Gastrocnemius medialis (tissue), 4 donors: ENCODE data around the gene XPO5. TPM values are rescaled to one million over a fixed set of nuclear protein-coding genes. Genes with fewer than 3 reads are reported as not detected.
"Not testable (repeated sequence)": the region's sequence is repeated elsewhere in the genome, so short reads cannot be mapped to it uniquely, and the experiment has no call there.

Experiments used
- ATAC-seq, 2 donors: fragments of 150-250 bp; one replicate each; pipeline ENCODE4 v1.9.1; 2016
- DNase-seq, 2 donors: peaks; one replicate each; pipeline ENCODE4 v3.0.0-alpha.2; 2019
- H3K27ac ChIP-seq, 4 donors: fragments of 200-600 bp; sonication (generic); 1 replicate in 1 of 4; 2 replicates in 3 of 4; pipeline ENCODE4 v1.5.1; 2016 to 2018; ENCODE audit warnings: mild to moderate bottlenecking in 2 of 4, moderate library complexity in 1 of 4
- H3K27me3 ChIP-seq, 3 donors: fragments of 200-600 bp; sonication (generic) in 2 of 3; 1 replicate in 1 of 3; 2 replicates in 2 of 3; pipeline versions ENCODE4 v1.5.1 to v1.6.0; 2016 to 2019; ENCODE audit warnings: mild to moderate bottlenecking in 1 of 3, moderate library complexity in 1 of 3
- H3K36me3 ChIP-seq, 2 donors: fragments of 200-600 bp; sonication (generic) in 1 of 2; one replicate each; pipeline ENCODE4 v1.5.1; 2017 to 2018
- H3K4me1 ChIP-seq, 2 donors: fragments of 200-600 bp; sonication (generic) in 1 of 2; one replicate each; pipeline ENCODE4 v1.5.1; 2016 to 2017; ENCODE audit warnings: mild to moderate bottlenecking in 2 of 2
- H3K4me3 ChIP-seq, 4 donors: fragments of 200-600 bp; sonication (generic) in 3 of 4; 1 replicate in 1 of 4; 2 replicates in 3 of 4; pipeline ENCODE4 v1.5.1; 2016 to 2019; ENCODE audit warnings: mild to moderate bottlenecking in 2 of 4
- H3K9me3 ChIP-seq, 3 donors: fragments of 200-600 bp; sonication (generic) in 2 of 3; 1 replicate in 1 of 3; 2 replicates in 2 of 3; pipeline ENCODE4 v1.5.1; 2016 to 2019
- POLR2A ChIP-seq, 2 donors: fragments of 450-650 bp; IDR thresholded peaks; one replicate each; pipeline ENCODE4 v1.6.1; 2017; ENCODE audit warnings: antibody characterized with exemption in 2 of 2, mild to moderate bottlenecking in 2 of 2, moderate library complexity in 2 of 2
- in situ Hi-C, 4 donors: fragments of 200-750 bp; cut with MboI; loops; one replicate each; pipeline versions ENCODE4 v1.15.0 to v1.8.0; 2017; ENCODE audit warnings: low sequenced_read_pairs in 4 of 4
- intact Hi-C: fragments of 100-400 bp; cut with DNase I; formaldehyde crosslinking; loops from one replicate; pipeline ENCODE4 v1.15.1; 2023; ENCODE audit warnings: low total_unique reads
- total RNA-seq, 4 donors: library from RNA; depleted of rRNA; stranded (reverse); fragments of >200 nt; gene quantifications; one replicate each; pipeline versions ENCODE4 v1.1.0 to v1.2.3, GENCODE V29; 2016
- TF ChIP-seq, protein P1 (sequence below), 5 experiments: fragments of 450-650 bp in 3 of 5; fragments of 200-600 bp in 2 of 5; sonication (generic) in 2 of 5; IDR thresholded peaks in 4 of 5; conservative IDR thresholded peaks in 1 of 5; 1 replicate in 4 of 5; 2 replicates in 1 of 5; pipeline ENCODE4 v1.5.1; 2016 to 2019; ENCODE audit warnings: antibody characterized with exemption in 5 of 5, mild to moderate bottlenecking in 3 of 5, moderate library complexity in 3 of 5

XPO5 gene
- total RNA-seq, 4 donors from 2014 or later: 11.8 to 21.8 (median 16.6) TPM

DNA sequence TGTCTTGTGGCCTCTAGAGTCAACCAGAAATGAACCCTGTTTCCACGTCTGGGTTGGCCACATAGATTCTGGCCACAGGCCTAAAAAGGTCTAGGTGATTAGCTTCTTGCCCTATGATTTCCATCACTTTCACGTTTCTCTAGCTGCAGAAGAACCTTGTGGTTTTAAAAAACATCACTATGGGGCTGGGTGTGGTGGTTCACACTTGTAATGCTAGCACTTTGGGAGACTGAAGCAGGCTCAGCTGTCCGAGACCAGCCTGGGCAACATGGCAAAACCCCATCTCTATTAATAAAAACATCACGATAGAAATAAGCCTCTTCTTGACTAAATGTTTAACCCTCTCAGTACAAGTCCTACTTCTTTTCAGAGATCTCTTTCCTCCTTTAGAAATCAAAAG is 31.4 kb downstream of the XPO5 start:
- ATAC-seq (no peak), DNase-seq (no peak)
- no peak overlapping the region for H3K27ac ChIP-seq
- no peak overlapping the region for H3K4me3 ChIP-seq
- in situ Hi-C loops: no loop called here
- no peaks in the 10 kb centered on the region for H3K4me1 ChIP-seq
- no peaks in the 10 kb centered on the region for H3K9me3 ChIP-seq
- intact Hi-C loops: no loop called here
- peaks cover 0 to 95% of the 10 kb centered on the region in 2 donors for H3K36me3 ChIP-seq
- no peak for TF ChIP-seq POLR2A (IDR thresholded peaks at IDR 0.05)
- TF ChIP-seq, protein P1, sequence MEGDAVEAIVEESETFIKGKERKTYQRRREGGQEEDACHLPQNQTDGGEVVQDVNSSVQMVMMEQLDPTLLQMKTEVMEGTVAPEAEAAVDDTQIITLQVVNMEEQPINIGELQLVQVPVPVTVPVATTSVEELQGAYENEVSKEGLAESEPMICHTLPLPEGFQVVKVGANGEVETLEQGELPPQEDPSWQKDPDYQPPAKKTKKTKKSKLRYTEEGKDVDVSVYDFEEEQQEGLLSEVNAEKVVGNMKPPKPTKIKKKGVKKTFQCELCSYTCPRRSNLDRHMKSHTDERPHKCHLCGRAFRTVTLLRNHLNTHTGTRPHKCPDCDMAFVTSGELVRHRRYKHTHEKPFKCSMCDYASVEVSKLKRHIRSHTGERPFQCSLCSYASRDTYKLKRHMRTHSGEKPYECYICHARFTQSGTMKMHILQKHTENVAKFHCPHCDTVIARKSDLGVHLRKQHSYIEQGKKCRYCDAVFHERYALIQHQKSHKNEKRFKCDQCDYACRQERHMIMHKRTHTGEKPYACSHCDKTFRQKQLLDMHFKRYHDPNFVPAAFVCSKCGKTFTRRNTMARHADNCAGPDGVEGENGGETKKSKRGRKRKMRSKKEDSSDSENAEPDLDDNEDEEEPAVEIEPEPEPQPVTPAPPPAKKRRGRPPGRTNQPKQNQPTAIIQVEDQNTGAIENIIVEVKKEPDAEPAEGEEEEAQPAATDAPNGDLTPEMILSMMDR (IDR thresholded peaks at IDR 0.05 in 4 of 5, conservative IDR thresholded peaks at IDR 0.05 in 1 of 5): no peak
- no peaks in the 10 kb centered on the region for H3K27me3 ChIP-seq

DNA sequence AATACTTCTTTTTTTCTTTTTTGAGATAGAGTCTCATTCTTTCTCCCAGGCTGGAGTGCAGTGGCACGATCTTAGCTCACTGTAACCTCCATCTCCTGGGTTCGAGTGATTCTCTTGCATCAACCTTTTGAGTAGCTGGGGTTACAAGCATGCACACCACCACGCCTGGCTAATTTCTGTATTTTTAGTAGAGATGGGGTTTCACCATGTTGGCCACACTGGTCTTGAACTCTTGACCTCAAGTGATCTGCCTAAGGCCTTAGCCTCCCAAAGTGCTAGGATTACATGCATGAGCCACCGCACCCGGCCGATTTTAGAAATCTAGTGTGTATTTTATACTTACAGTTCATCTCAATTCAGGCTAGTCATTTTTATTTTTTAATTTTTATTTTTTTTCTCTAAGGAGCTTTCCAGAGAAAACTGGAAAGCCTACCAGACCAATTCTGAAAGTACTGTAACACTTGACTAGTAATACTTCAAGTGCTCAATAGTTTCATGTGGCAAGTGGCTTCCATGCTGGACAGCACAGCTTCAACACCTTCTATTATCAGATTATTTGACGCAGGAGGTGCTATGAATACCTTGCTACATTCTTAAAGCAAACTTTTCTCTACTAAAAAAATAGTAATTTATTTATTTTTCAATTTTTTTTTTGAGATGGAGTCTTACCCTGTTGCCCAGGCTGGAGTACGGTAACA is 33.9 kb downstream of the XPO5 start:
- ATAC-seq (no peak), DNase-seq (no peak)
- H3K4me3 ChIP-seq: no peak overlapping the region
- H3K27ac ChIP-seq: no peak overlapping the region
- TF ChIP-seq, protein P1 (IDR thresholded peaks at IDR 0.05 in 4 of 5, conservative IDR thresholded peaks at IDR 0.05 in 1 of 5): no peak
- TF ChIP-seq POLR2A (IDR thresholded peaks at IDR 0.05): no peak
- H3K9me3 ChIP-seq: no peaks in the 10 kb centered on the region
- intact Hi-C loops (no loop called here), in situ Hi-C loops (no loop called here)
- no peaks in the 10 kb centered on the region for H3K27me3 ChIP-seq
- H3K4me1 ChIP-seq: no peaks in the 10 kb centered on the region
- H3K36me3 ChIP-seq: peaks cover 0 to 83% of the 10 kb centered on the region in 2 donors

DNA sequence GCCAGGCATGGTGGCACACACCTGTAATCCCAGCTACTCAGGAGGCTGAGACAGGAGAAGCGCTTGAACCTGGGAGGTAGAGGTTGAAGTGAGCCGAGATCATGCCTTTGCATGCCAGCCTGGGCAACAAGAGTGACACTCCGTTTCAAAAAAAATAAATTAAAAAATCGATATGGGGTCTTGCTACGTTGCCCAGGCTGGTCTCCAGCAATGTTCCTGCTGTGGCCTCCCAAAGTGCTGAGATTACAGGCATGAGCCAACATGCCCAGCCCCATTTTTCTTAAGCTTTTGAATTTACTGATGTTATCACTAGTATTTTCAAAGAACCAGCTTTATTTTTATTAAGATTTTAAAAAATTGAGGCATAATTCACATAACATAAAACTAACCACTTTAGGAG is 35.3 kb downstream of the XPO5 start:
- ATAC-seq: no peak
- Histone ChIP-seq H3K27ac (no peak overlapping the region), H3K36me3 (peaks cover 0 to 75% of the 10 kb centered on the region in 2 donors), H3K4me1 (no peaks in the 10 kb centered on the region), H3K27me3 (no peaks in the 10 kb centered on the region), H3K9me3 (no peaks in the 10 kb centered on the region), H3K4me3 (no peak overlapping the region)
- TF ChIP-seq POLR2A (IDR thresholded peaks at IDR 0.05): no peak
- TF ChIP-seq, protein P1 (IDR thresholded peaks at IDR 0.05 in 4 of 5, conservative IDR thresholded peaks at IDR 0.05 in 1 of 5): no peak
- in situ Hi-C loops: no loop called here
- no peak for DNase-seq
- intact Hi-C loops: no loop called here

DNA sequence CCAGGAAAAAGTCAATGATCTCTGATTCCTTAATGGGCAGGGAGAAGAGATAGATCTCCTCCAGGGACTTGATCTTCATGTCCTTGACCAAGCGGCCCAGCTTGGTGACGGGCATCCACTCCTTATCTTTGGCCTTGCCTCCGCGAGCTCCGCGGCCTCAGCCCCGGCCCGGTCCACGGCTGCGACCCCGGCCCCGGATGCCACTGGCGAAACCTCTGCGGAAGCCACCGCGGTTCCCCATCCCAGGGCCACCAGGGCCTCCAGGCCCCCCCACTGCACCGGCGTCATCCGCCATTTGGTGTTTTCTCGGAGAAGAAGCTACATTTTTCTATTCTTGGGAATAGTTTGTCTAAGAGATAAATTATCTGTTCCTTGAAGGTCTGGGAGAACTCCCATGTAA is 36.4 kb downstream of the XPO5 start:
- H3K4me1 ChIP-seq, H3K4me3 ChIP-seq, intact Hi-C loops, H3K9me3 ChIP-seq, H3K27ac ChIP-seq, DNase-seq, H3K27me3 ChIP-seq, ATAC-seq, in situ Hi-C loops: not testable (repeated sequence)
- H3K36me3 ChIP-seq: peaks cover 0 to 64% of the 10 kb centered on the region in 2 donors

DNA sequence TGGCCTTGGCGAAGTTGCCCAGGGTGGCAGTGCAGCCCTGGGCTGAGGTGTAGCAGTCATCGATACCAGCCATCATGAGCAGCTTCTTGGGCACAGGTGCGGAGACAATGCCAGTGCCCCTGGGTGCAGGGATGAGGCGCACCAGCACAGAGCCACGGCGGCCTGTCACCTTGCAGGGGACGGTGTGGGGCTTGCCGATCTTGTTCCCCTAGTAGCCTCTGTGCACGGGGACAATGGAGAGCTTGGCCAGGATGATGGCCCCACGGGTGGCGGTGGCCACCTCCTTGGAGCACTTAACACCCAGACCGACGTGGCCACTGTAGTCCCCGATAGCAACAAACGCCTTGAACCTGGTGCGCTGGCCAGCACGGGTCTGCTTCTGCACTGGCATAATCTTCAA is 36.9 kb downstream of the XPO5 start:
- DNase-seq, H3K4me3 ChIP-seq, H3K27me3 ChIP-seq, H3K4me1 ChIP-seq, ATAC-seq, in situ Hi-C loops, H3K9me3 ChIP-seq, intact Hi-C loops, H3K27ac ChIP-seq: not testable (repeated sequence)
- peaks cover 0 to 62% of the 10 kb centered on the region in 2 donors for H3K36me3 ChIP-seq

DNA sequence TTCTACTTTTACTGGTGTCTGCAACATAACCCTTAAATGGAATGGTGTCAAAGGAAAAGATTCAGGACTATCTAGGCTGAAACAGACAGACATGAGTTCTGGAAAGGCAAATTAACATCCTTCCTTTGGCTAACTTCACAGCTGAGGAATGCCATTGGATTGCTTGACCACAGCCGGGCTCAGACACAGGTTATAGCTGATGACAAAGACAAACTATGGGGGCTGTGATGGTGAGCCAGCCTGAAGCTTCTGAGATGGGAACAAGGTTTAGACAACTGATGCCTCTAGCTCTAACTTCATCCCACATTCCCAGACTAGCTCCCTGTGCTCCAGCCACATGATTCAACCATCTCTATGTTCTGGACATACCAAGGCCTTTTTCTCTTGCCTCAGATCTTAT is 43.6 kb downstream of the XPO5 start:
- TF ChIP-seq, protein P1 (IDR thresholded peaks at IDR 0.05 in 4 of 5, conservative IDR thresholded peaks at IDR 0.05 in 1 of 5): no peak
- no peak for TF ChIP-seq POLR2A (IDR thresholded peaks at IDR 0.05)
- Histone ChIP-seq H3K36me3 (peaks cover 0 to 64% of the 10 kb centered on the region in 2 donors), H3K9me3 (no peaks in the 10 kb centered on the region), H3K27ac (no peak overlapping the region), H3K4me3 (no peak overlapping the region), H3K27me3 (no peaks in the 10 kb centered on the region), H3K4me1 (no peaks in the 10 kb centered on the region)
- ATAC-seq (no peak), DNase-seq (no peak)
- in situ Hi-C loops (no loop called here), intact Hi-C loops (no loop called here)
